Measurements from ENCODE around the gene KCNMB4.
"Not testable (repeated sequence)": the region's sequence is repeated elsewhere in the genome, so short reads cannot be mapped to it uniquely, and the experiment has no call there.

KCNMB4 gene

GRCh38 chr12:70383886-70384285 is 17.8 kb downstream of the KCNMB4 start:
- Histone ChIP-seq H3K36me3 (no peaks in the 10 kb centered on the region), H3K9me3 (no peaks in the 10 kb centered on the region), H3K27me3 (no peaks in the 10 kb centered on the region; the same call in 1 of the 2 replicates), H3K4me1 (no peaks in the 10 kb centered on the region), H3K4me3 (ENCODE audit: low read depth, low read length) (no peak overlapping the region)
- no peak for TF ChIP-seq CTCF (IDR thresholded peaks at IDR 0.05; ENCODE audit: low read depth, low read length)
- DNase-seq: no peak

- Histone ChIP-seq H3K4me1 (no peaks in the 10 kb centered on the region), H3K36me3 (no peaks in the 10 kb centered on the region), H3K27me3 (no peaks in the 10 kb centered on the region), H3K4me3 (ENCODE audit: low read depth, low read length) (no peak overlapping the region), H3K9me3 (no peaks in the 10 kb centered on the region)
- no peak for DNase-seq
- TF ChIP-seq CTCF (IDR thresholded peaks at IDR 0.05; ENCODE audit: low read depth, low read length): no peak
These were observed 20.7 kb downstream of the KCNMB4 start for GRCh38 chr12:70386771-70387170.

GRCh38 chr12:70389678-70390077 is 23.6 kb downstream of the KCNMB4 start:
- H3K4me1 ChIP-seq: no peaks in the 10 kb centered on the region
- no peak for TF ChIP-seq CTCF (IDR thresholded peaks at IDR 0.05; ENCODE audit: low read depth, low read length)
- no peaks in the 10 kb centered on the region for H3K27me3 ChIP-seq
- no peak for DNase-seq
- H3K9me3 ChIP-seq: no peaks in the 10 kb centered on the region
- no peak overlapping the region for H3K4me3 ChIP-seq (ENCODE audit: low read depth, low read length)
- no peaks in the 10 kb centered on the region for H3K36me3 ChIP-seq

GRCh38 chr12:70392631-70393030 is 26.5 kb downstream of the KCNMB4 start:
- not testable (repeated sequence) for H3K36me3 ChIP-seq; H3K27me3 ChIP-seq; DNase-seq; H3K9me3 ChIP-seq; H3K4me3 ChIP-seq (ENCODE audit: low read depth, low read length); H3K4me1 ChIP-seq

GRCh38 chr12:70393787-70394499 is 27.9 kb downstream of the KCNMB4 start:
- Histone ChIP-seq H3K9me3 (no peaks in the 10 kb centered on the region), H3K4me3 (ENCODE audit: low read depth, low read length) (no peak overlapping the region), H3K4me1 (no peaks in the 10 kb centered on the region), H3K27me3 (no peaks in the 10 kb centered on the region), H3K36me3 (no peaks in the 10 kb centered on the region)
- TF ChIP-seq CTCF (IDR thresholded peaks at IDR 0.05; ENCODE audit: low read depth, low read length): no peak
- no peak for DNase-seq

GRCh38 chr12:70398002-70398401 is 31.9 kb downstream of the KCNMB4 start:
- Histone ChIP-seq H3K9me3 (no peaks in the 10 kb centered on the region), H3K4me1 (no peaks in the 10 kb centered on the region), H3K36me3 (no peaks in the 10 kb centered on the region), H3K27me3 (no peaks in the 10 kb centered on the region), H3K4me3 (ENCODE audit: low read depth, low read length) (no peak overlapping the region)
- DNase-seq: no peak
- no peak for TF ChIP-seq CTCF (IDR thresholded peaks at IDR 0.05; ENCODE audit: low read depth, low read length)

All from BE2C (cell line).